ENCODE results near the gene FMN2.

DNA sequence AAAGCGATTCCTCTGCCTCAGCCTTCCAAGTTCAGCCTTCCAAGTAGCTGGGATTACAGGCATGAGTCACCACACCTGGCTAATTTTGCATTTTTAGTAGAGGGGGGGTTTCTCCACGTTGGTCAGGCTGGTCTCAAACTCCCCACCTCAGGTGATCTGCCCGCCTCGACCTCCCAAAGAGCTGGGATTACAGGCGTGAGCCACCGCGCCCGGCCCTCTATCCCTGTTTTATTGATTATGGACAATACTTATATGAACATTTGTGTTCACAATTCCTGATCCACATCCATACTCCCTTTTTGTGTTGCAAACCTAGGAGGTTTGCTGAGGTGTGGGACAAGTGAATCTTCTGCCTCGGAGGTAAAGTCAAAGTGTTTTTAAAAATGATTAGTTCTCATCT, 275.0 kb downstream of the FMN2 start:
- TF ChIP-seq EZH2 (IDR thresholded peaks at IDR 0.05; ENCODE audit: borderline replicate concordance) (no peak), EZH2phosphoT487 (IDR thresholded peaks at IDR 0.05; ENCODE audit: low read depth, severe bottlenecking, unreplicated experiment) (no peak)
